Epidermal melanocyte (primary cell): Measurements from ENCODE around the gene COBL.
A peak's percentile ranks its signal among the peaks of the same experiment; 100 is the strongest.

Experiments used
- DNase-seq: peaks from one replicate; pipeline ENCODE4 v3.0.0; 2011; ENCODE audit warnings: low spot score; ENCODE audit not compliant: insufficient read length

The COBL gene, protein sequence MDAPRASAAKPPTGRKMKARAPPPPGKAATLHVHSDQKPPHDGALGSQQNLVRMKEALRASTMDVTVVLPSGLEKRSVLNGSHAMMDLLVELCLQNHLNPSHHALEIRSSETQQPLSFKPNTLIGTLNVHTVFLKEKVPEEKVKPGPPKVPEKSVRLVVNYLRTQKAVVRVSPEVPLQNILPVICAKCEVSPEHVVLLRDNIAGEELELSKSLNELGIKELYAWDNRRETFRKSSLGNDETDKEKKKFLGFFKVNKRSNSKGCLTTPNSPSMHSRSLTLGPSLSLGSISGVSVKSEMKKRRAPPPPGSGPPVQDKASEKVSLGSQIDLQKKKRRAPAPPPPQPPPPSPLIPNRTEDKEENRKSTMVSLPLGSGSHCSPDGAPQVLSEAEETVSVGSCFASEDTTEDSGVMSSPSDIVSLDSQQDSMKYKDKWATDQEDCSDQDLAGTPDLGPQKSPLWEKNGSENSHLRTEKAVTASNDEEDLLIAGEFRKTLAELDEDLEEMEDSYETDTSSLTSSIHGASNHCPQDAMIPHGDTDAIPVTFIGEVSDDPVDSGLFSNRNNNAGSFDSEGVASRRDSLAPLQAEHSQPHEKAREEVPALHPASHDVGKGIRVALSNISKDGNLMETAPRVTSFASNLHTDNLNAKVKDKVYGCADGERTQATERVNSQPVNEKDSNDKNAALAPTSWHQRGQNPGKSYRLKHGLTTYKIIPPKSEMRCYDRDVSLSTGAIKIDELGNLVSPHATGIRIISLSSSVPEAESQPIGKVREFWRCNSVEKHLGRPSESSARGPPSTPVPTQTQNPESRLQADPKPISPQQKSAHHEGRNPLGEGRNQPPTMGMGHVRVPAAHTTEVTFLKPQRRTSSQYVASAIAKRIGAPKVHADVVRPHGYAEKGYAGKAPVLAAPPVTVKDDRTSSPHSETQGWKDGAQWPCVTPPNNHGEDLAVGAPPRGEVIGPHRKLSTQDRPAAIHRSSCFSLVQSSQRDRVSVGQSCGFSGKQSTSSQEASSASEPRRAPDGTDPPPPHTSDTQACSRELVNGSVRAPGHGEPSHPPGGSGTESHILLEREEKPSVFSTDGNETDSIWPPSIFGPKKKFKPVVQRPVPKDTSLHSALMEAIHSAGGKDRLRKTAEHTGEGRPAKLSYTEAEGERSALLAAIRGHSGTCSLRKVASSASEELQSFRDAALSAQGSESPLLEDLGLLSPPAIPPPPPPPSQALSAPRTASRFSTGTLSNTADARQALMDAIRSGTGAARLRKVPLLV

DNA sequence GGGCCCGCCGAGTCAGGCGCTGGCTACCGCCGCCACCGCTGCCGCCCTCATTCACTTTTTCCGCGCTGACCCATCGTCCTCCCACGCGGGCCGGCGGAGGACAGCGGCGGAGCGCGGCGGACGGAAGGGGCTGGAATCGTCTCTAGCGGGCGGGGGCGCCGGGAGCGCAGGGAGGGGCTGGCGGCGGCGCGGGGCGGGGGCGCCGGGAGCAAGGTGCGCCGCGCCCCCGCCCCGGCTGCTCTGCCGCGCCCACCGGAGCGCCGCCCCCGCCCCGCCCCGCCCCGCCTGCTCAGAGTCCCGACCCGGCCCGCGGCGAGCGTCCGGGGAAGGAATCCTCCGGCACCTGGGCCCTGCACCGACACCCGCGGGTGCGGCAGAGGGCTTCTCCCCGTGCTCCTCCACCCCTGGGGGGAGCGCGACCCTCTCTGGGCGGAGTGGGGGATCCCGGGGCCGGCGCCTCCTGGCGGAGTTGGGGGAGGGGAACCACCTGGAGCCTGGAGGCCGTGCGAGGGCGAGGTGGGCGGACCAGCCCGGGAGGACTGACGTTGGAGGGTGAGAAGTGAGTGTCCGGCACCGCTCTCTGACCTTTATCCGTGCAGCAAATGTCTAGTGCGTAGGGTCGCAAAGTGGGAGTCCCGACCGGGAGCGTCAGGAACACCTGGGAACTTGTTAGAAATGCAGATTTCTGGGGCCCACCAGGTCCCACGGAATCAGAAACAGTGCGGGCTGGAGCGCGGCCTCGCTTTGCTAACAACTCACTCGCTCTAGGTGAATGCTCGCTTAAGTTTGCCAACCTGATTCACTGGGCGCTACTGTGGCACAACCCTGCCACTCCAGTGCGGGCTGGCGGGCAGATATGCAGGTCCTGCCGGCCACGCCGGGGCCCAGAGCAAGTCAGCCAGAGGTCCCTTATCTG lies at the start of gene COBL:
COBL (minus strand) TSS at position 144 of the 916 bp plus-strand sequence. CDS start 176 bp downstream, outside the sequence.
- DNase-seq, result no peak

DNA sequence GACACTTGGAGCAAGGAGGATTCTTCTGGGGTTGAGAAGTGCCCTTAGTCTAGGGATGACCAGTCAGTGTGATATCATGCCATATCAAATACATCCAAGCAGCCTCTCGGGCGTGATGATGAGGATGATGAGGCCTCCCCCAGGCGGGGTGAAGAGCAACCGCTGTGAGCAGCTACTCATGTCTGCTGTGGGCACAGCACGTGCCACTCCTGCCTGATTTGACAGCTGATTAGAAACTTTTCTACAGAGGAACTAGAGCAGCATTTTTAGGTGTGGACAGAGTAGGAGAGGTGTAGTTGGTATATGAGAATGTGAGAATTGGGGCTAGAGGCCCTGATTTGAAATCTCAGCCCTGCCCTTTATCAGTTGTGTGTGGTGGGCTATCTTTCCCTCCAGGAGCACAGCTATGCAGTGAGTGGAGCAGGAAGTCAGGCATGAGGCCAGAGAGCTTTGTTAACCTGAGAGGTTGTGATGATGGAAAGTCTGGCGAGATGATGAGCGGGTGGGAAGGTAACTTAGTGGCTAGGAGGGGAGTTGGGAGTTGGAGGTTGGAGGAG lies 49.6 kb upstream of the COBL start:
- DNase-seq, result no peak

DNA sequence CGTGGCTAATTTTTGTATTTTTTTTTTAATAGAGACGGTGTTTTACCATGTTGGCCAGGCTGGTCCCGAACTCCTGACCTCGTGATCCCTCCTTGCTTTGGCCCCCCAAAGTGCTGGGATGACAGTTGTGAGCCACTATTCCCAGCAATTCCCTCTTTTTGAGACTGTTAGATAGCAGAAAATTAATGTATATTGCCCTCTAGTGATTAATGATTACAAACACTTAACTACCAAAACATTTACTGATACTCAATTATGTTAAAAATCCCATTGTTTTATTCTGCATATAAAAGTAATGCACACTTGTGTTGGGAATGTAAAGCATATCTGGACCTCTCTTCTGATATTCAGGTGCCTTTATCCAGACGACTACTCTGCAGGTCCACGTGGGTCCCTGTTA lies 41.2 kb upstream of the COBL start:
- no peak for DNase-seq

DNA sequence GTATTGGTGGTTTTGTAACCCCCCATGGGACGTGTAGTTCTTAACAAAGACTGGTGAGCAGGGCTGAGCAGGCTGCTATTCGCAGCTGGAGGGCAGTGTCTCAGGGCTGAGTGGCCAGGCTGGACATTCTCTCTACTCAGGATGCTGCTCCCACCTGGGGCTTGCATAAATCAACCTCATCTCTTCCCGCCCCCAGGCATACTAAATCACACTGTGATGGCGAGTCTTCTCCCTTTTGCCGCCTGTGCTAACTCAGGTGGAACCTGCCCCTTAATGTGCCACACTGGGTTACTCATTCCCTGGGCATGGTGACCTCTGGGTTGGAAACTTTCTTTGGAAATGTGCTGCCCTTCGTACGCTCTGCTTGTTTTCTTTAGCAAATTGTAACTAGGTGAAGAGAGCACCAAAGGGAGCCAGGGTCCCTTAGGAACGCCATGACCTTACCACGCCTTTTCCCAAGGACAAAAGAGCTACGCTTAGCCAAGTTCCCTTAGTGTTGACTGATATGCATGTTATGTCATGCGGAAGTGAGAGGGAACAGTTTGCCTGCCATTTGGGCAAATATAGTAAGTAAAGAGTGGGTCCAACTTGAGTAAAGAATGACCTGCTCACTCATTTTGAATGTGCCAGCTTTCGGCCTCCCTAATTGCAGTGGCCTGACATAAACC lies 40.4 kb upstream of the COBL start:
- DNase-seq, result no peak

DNA sequence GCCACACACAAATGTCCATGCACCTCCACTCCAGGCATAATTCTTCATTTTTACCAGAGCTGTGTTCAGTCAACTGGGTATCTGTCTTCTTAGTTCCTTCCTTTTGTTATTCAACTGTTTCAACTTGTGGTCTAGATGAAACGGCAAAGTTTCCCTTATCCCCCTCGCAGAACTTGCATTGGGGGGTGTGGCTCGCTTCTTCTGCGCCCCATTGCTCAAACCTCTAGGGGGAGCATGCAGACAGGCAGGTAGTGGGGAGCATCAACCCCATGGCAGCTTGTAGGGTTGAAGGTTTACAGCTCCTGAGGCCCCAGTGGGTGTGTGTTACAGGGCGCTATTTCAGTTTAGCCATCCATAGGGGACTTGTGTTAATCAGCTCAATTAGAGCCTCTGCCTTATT lies 38.3 kb upstream of the COBL start:
- DNase-seq, result no peak

DNA sequence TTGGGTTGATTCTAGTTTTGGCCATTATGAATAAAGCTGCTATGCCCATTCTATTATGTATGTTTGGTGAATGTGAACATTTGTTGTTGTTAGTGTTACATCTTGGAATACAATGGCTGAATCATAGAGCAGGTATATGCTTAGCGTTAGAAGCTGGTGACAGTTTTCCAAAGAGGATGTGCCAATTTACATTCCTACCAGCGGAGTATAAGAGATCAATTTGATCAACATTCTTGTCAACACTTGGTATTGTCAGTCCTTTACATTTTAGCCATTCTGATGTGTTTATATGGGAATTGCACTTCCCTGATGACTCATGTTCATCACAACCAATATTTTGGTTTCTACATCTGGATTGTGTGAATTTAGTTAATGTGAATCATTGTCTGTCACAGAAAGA lies 37.8 kb upstream of the COBL start:
- DNase-seq, result no peak

DNA sequence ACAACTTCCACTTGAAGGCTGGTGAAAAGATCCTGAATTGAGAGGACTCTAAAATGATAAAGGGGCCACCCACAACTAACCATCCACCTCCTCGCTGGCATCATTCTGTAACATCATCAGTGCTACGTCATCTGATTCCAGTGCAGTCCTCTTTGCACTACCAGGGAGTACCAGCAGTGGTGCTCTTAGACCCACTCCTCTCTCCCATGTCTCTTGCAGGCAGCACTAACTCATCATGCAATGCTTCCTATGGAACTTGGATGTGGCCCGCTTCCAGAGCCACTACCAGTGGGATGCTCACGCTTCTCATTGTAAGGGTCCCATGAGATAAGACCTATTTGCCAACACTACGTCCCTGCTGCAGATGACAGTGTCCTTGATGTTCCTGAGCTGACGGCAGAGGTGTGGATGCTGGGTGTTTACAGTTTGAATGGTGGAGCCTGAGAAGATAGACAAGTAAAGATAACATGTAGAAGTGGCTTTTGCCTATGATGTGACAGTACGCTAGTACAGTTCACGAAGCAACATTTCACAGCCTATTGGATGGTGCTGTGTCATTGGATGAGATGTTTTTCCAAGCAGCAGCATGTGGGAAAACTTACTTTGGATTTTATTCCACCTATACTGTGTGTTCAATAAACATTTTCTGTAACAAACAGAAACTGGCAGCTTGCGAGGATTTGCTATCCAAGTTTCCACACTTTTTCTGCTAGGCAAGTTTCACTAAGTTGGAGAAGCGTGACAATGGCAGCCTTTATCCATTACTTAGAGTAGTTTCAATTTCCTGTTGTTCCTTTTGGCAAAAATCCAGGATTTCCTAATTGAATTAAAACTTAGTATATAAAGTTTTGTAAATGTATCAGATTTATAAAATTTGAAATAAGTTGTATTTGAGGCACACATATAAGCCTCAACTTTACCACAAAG lies 35.8 kb upstream of the COBL start:
- peak; percentile 31 for DNase-seq

DNA sequence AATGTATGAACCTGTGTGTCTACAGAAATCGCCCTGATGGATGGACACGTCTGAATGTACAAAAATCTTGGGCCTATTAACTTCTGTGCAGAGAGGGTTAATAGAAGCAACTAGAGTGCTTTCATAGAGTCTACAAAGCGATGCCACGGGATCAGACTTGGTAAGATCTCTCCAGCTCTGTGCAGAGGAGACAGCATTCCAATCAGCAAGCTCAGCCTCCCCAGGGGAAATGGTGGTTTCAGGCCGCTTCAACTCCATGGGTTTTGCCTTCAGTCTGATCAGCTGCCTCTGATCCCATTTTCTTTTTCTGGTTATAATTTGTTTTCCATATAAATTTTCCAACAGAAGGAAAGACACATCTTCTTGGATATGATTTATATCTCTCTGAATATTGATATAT lies 35.1 kb upstream of the COBL start:
- DNase-seq, result no peak

DNA sequence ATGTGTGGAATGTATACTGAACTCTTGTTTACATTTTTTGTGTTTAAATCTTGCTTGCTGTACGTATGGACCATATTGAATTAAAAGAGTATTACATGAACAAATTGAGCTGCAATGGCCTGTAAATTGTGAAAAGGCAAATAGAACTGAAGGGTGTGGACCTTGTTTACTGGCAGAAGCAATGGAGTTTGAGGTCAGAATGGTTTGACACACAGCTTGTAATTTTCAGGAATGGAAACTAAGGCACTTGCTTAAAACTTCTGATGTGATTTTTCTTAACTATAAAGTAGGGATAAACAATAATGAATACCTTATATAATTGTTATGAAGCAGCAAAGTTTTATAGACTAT lies 33.9 kb upstream of the COBL start:
- DNase-seq, result no peak

DNA sequence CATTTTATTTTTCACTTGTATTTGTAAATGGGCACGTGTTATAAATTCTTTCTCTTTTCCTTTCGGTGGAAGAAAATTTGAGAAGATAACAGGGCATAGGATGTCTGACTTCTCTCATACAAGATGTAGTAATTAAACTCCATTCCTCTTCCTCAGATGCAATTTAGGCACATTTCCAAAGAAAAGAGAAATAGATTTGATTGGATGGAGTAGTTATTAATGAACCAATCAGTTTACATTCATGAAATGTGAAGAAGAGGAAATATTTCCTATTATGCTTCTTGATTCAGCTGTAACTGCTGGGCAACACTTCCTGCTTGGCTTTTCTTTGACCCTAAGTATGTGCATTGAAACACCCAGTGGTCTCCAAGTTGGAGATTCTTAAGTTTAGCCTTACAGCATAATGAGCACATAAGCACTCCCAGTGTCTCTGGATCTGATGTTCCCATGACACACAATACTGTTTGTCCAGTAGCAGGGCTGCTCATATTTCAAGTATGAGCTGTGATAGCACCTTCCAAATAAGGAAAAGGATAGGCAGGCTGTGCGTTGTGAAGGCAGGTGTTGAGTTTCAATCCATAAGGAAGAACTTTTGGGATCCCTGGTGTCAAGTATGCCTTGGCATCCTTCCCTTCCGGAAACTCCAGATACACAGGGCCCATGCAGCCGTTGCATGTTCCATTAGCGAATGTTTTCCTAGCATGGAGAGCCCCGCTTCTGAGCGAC lies 33.4 kb upstream of the COBL start:
- DNase-seq, result no peak

DNA sequence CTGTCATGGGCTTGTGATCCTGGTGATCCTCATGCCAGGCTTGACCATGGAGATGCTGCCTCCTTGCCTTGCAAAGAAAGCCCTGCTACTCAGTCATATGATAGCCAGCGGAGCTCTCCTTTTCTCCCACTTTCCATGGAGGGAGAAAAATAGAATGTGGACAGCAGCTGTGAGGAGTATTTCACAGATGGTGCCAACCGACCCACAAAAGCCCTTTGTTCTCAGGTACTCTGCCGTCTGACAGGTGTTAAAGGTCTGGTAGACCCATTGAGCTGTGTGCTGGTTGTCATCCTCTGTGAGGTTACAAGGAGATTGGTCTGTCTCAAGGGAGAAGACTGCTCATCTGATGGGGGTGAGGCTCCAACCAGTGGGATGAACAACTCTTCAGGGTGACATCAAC lies 29.5 kb upstream of the COBL start:
- no peak for DNase-seq

DNA sequence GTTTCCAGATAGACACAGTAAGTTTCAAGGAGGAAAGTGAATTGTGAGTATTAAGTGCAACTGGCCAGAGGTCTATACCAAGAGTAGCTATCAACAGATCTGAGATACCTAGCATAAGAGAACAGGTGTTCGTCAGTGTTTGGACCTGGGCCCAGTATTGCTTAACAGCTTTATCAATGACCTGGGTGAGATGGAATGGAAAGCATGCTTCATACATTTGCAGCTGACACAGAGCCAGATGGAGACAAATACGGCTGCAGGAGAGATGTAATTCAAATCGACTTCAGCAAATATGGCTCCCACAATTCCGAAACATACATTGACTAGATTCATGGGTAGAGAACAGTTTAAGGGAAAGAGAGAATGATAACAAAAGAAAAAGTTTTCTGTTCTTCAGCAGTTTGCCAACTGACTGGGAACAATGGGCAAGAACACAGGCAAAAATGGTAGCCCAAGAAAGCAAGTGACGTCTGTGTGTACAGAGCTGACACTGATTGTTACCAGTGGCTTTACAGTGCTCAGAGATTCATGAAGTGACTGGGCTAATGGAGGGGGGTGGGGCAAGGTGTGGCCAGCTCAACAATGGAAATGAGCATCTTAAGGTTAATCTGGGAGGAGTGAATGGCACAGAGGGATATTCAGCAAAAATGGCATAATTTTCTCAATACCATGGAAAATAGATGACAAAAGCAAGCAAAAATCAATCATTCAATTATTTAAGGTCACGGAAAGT lies 28.0 kb upstream of the COBL start:
- no peak for DNase-seq

DNA sequence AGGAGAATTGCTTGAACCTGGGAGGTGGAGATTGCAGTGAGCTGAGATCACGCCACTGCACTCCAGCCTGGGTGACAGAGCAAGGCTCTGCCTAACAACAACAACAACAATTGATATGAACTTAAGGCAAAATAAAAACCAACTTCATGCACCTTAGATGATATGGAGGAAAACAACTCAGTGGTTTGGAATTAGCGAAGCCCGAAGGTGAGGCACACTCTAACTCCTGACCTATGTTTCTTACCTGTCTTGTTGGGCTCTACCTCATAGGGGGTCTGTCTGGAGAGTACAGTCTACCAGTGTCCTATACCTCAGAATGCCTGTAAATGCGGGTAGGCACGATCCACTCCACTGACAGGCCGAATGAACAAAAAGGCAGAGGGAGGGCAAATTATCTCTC lies 24.3 kb upstream of the COBL start:
- no peak for DNase-seq

DNA sequence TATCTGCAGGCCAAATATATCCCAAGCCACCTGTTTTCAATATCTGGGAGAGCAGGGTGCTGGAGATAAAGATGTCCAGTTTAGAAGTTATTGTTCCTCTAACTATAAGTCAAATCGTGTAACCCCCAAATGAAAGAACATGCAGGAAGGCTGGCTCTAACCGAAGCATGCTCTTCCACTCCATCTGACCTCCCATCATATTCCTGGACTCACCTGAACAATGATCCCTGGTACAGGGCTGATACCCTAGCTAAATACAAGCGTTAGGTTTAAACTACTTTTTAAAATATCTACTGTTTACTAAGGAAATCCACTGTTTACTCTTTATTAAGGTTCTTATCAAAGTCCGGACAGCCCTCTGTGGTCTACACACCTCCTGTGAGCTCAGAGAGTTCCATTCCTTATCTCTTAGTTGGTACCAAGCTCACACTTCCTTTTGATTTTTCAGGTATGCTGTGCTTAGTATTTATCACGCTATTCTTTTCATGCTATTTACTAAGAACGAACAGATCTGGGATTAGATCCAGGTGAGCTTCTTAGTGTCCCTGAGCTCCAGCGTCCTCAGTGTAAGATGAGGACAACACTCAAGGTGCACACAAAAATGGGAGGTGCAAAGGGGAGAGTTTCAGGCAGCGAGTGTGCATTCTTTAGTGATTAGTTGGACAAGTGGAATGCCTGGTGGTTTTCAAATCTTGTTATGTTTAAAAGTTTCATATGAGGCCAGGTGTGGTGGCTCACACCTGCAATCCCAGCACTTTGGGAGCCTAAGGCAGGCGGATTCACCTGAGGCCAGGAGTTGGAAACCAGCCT lies 23.6 kb upstream of the COBL start:
- no peak for DNase-seq

DNA sequence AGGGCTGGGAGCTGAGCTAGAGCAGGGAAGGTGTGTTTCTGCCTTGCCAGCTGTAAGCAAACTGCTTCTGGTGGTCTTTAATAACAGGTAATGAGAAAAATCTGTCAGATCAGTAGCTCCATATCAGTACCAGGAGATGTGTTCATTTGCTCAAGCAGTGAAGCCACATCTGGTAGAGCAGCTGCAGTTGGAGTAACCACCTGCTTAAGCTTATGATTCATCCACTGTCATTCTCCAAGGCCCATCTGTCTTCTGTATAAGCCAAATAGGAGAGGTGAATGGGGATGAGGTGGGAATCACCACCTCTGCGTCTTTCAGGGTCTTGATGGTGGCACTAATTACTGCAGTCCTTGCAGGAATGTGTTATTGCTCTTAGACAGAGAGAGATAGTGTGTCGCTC lies 18.4 kb upstream of the COBL start:
- DNase-seq, result no peak

DNA sequence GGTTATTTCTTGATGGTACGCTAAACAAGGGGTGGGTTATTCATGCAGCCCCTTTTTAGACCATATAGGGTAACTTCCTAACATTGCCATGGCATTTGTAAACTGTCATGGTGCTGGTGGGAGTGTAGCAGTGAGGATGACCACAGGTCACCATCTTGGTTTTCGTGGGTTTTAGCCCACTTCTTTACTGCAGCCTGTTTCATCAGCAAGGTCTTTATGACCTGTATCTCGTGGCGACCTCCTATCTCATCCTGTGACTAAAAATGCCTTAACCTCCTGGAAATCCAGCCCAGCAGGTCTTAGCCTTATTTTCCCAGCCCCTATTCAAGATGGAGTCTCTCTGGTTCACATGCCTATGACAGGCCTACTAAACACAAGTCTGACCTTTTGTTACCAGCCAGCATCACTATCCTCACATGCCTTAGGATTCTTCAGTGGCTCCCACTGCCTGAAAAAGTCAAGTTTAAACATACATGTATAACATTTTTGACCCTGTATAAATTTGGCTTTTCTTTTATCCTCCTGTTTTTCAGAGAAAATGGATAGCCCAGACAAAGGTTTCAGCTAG lies 13.2 kb upstream of the COBL start:
- DNase-seq, result no peak
